IPS-NIHi7 (cell line): Measurements from ENCODE around the gene RNPEP.
A peak's percentile ranks its signal among the peaks of the same experiment; 100 is the strongest.
"Not testable (repeated sequence)": the region's sequence is repeated elsewhere in the genome, so short reads cannot be mapped to it uniquely, and the experiment has no call there.

Source experiments
- DNase-seq: peaks from one replicate; pipeline ENCODE4 v3.0.0; 2012; ENCODE audit warnings: mixed read lengths; ENCODE audit errors: extremely low spot score

The RNPEP gene

DNA sequence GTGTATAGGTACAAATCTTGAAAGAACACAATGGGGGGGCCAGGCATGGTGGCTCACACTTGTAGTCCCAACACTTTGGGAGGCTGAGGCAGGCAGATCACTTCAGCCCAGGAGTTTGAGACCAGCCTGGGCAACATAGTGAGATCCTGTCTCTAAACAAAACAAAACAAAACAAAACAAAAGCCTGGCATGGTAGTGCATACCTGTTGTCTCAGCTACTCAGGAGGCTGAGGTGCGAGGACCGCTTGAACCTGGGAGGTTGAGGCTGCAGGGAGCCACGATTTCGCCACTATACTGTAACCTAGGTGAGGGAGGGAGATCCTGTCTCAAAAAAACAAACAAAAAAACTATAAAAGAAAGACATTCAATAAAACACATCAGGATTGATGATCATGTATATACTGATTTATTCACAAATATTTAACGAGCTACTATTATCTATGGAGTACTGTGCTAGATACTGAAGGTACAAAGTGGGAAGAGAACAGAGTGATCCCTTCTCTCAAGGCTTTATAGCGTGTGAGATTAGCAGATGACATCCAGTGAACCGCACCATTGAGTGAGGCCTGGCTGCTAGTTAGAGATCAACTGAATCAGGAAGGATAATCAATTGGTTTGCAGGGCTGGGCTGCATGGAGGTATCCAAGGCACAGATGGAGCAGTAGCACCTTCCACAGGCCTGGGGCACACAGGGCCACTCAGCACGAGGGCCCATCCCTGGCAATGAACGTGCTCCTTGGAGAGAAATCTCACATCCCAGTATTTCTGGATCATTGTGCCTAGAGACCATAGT lies 54.3 kb downstream of the RNPEP start:
- no peak for DNase-seq

DNA sequence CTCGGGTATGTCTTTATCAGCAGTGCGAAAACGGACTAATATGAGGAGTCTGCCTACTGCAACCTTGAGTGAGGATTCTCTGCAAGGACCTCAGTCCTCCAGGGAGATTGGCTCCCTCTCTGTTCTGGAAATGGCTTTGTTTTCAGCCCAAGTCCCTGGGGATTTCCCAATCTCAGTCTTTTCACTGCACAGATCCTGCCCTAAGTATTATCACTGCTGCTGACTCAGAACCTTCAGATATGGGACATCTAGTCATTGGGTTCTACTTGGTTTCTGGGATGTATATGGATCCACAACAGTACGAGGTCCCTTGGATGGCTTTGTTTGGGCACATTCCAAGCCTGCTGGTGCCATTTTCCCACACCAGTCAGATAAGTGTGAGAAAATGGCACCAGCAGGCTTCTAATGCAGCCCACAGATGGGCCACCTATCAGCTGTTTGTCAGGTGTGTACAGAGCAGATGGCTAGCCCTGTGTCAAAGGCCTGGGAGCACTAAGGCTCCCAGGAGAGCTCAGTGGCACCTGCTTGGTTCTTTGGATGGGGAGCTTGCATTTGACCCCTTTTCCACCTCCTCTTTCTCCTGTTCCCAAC lies 55.4 kb downstream of the RNPEP start:
- no peak for DNase-seq

DNA sequence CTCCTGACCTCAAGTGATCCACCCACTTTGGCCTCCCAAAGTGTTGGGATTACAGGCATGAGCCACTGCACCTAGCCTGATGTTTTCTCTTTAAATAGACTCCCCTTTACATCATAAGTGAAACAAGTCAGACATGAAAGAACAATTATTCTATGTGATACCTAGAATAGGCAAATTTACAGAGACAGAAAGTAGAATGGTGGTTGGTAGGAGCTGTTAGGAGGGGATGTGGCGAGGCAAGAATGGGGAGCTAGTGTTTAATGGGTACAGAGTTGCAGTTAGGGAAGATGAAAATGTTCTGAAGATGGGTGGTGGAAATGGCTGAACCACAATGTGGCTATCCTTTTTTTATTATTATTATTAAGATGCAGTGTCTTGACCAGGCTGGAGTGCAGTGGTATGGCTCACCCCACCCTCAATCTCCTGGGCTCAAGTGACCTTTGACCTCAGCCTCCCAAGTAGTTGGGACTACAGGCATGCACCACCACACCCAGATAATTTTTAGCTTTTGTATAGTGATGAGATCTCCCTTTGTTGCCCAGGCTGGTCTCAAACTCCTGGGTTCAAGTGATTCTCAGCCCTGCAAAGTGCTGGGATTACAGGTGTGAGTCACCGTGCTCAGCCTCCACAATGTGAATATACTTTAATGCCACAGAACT lies 56.4 kb downstream of the RNPEP start:
- no peak for DNase-seq

DNA sequence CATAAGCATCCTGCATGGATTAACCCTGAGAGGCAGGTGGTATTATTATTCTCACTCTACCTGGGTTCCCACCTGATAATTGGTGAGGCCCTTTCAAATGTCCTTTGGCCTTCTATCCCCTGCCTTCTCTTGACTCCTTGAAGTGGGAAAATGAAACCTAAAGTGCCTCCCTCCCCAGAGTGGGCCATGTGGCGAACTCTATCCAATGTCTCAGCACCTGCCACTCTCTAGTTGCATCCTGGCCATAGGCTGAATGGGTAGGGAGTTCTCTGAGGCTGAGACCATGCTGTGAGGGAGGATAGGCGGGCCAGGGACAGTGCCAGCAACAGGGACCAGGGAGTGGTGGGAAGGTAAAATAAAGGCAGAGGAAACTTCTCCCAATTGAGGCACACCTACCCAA lies 63.3 kb downstream of the RNPEP start:
- no peak for DNase-seq

DNA sequence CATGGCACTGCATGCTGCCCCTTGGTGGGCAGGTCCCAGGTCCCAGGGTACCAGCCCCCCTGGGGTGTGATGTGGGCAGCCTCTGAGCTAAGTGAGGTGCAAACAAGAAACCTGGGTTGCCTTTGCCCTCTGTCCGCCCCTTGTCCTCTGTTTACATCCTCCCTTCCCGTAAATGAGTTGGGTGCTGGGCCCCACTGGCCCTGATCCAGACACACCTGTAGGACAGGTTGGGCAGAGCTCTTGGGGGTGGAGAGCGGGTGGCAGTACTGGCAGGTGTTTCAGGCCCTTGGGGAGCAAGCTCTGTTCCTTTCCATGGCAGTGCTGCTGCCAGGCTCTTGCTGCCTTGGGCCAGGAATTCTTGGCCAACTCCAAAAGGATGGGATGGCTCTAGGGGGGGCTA lies 63.8 kb downstream of the RNPEP start:
- DNase-seq: peak; percentile 8

DNA sequence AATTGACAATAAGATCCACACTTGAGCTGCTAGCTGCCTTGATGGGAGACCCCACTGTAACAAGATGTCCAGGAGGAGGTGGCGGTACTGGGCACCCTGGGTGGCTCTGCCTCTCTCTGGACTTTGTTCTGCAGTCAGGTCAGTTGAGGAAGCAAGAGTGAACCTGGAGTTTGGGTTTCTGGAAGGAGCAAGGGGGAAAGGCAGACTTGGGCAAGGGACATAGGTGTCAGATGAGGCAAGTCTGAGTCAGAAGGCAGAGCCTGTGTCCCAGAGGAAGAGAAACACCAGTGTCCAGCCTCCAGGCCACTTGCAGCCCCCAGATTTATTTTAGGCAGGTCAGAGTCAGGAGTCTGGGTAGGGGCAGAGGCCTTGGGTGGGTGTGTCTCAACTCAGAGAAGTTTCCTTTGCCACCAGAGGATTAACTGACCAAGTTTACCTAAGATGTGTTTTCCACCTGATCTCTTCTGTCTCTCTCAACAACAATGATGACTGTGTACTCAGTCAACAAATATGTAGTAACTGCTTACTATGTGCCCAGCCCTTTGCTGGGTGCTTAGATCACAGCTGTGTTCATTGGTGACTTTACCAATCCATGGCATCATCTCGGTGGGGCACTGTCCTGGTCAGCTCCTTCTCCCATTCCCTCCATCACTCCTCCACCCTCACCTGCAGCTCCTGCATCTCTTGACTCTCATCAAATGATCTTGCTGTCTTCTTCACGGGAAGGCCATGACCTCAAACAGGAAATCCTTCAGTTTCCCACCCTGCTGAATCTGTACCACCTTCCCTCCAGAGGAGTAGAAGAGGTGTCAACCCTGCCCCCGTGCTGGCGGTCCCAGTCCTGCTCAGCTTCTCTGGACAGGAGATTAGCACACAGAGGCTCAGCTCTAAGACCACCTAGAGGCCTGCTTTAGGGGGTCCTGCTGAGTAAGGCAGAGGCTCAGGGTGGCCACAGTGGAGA lies 64.6 kb downstream of the RNPEP start:
- peak; percentile 10 for DNase-seq

DNA sequence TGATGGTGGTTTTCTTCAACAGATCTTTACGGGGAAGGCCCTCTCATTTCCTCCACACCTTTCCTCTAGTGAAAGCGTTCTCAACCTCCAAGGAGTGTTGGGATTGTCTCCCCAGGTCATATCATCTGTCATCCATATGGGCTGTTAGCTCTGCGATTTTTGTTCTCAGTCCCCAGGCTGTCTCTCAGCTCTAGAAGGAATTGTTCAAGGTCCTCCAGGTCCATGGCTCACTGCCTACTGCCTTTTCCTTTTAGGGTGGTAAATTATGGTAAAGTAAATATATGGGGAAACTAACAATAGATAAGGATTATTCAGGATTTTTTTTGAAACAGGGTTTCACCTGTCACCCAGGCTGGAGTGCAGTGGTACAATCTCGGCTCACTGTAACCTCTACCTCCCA lies 65.5 kb downstream of the RNPEP start:
- no peak for DNase-seq

DNA sequence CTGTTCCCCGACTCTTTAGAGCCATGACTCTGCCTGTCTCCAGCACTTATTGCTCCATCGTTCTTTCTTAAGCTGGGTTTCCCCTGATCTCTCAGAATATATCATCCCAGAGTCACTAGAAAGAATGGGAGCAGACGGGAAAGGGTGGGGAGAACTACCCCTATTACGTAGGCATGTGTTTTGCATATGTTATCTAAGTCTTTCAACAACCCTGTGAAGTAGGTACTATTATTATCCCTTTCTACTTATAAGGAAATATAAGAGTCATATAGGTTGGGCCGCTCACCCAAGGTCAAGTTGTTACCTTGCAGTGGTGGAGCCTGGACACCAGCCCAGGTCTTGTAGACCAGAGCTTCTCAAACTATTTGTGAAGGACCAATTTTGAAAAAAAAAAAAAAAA lies 66.7 kb downstream of the RNPEP start:
- no peak for DNase-seq

DNA sequence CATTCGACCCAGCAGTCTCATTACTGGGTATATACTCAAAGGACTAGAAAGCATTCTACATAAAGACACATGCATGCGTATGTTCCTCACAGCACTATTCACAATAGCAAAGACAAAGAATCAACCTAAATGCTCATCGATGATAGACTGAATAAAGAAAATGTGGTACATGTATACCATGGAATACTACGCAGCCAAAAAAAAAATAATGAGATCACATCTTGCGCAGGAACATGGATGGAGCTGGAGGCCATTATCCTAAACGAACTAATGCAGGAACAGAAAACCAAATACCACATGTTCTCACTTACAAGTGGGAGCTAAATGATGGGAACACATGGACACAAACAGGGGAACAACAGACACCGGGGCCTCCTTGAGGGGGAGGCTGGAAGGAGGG lies 71.6 kb downstream of the RNPEP start:
- no peak for DNase-seq

DNA sequence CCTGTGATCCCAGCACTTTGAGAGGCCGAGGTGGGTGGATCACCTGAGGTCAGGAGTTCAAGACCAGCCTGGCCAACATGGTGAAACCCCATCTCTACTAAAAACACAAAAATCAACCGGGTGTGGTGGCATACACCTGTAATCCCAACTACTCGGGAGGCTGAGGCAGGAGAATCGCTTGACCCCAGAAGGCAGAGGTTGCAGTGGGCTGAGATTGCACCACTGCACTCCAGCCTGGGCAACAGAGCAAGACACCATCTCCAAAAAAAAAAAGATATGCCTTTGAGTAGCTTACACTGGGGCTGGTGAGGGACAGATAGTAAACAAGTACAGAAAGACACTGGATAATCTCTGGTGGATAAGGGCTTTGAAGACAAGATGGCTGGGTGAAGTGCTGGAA lies 72.2 kb downstream of the RNPEP start:
- DNase-seq: not testable (repeated sequence)
